Smooth muscle cell (in vitro differentiated cells): Measurements from ENCODE around the gene USP40. TPM values are rescaled to one million over a fixed set of nuclear protein-coding genes. Genes with fewer than 3 reads are reported as not detected.

ENCODE experiments used
- DNase-seq: peaks from one replicate; lab custom pipeline; 2025; ENCODE audit not compliant: unreplicated experiment; lab: John Stamatoyannopoulos, UW
- H2AFZ ChIP-seq: fragments of 200-600 bp; sonication (generic); 2 replicates; pipeline ENCODE4 v1.6.0; 2016; ENCODE audit warnings: antibody characterized with exemption, low read depth, mild to moderate bottlenecking
- H3F3A ChIP-seq: fragments of 200-600 bp; sonication (generic); 2 replicates; pipeline ENCODE4 v1.6.0; 2017; ENCODE audit warnings: antibody characterized with exemption, low read depth
- H3K27ac ChIP-seq: fragments of 200-600 bp; sonication (generic); 2 replicates; pipeline ENCODE4 v1.5.1; 2016; ENCODE audit warnings: low read depth, mild to moderate bottlenecking
- H3K27me3 ChIP-seq: fragments of 200-600 bp; sonication (generic); 2 replicates; pipeline ENCODE4 v1.6.1; 2016; ENCODE audit warnings: low read depth, mild to moderate bottlenecking
- H3K36me3 ChIP-seq: fragments of 200-600 bp; sonication (generic); 2 replicates; pipeline ENCODE4 v1.5.1; 2016; ENCODE audit warnings: low read depth
- H3K4me1 ChIP-seq: fragments of 200-600 bp; sonication (generic); 2 replicates; pipeline ENCODE4 v1.5.1; 2016; ENCODE audit warnings: low read depth
- H3K4me2 ChIP-seq: fragments of 200-600 bp; sonication (generic); 2 replicates; pipeline ENCODE4 v1.6.0; 2016; ENCODE audit warnings: mild to moderate bottlenecking
- H3K4me3 ChIP-seq: fragments of 200-600 bp; sonication (generic); 2 replicates; pipeline ENCODE4 v1.5.1; 2016; ENCODE audit warnings: mild to moderate bottlenecking
- H3K79me2 ChIP-seq: fragments of 200-600 bp; sonication (generic); 2 replicates; pipeline ENCODE4 v1.6.0; 2016; ENCODE audit warnings: low read depth, mild to moderate bottlenecking
- H3K9ac ChIP-seq: fragments of 200-600 bp; sonication (generic); 2 replicates; pipeline ENCODE4 v1.6.0; 2016; ENCODE audit warnings: low read depth
- H3K9me3 ChIP-seq: fragments of 200-600 bp; sonication (generic); replicated peaks from 2 replicates; pipeline ENCODE4 v1.5.1; 2016; ENCODE audit warnings: low read depth
- H4K20me1 ChIP-seq: fragments of 200-600 bp; sonication (generic); 2 replicates; pipeline ENCODE4 v1.6.0; 2016; ENCODE audit warnings: low read depth
- CTCF ChIP-seq: fragments of 200-600 bp; sonication (generic); IDR thresholded peaks from 2 replicates; pipeline ENCODE4 v1.5.1; 2017; ENCODE audit warnings: borderline replicate concordance, mild to moderate bottlenecking, antibody characterized with exemption; ENCODE audit not compliant: insufficient read depth, poor library complexity, severe bottlenecking
- WGBS: methylation state at CpG from one replicate; pipeline ENCODE4 v1.1.7; 2016; ENCODE audit warnings: low lambda C conversion rate; 5-methylcytosine and 5-hydroxymethylcytosine counted together
- polyA plus RNA-seq: library from polyadenylated mRNA; unstranded; fragments of >200 nt; fragmentation: Nextera tagmentation; extraction: Ambion mirVana; gene quantifications from 2 replicates; pipeline ENCODE4 v1.2.1, GENCODE V29; 2016
- total RNA-seq: library from RNA; depleted of rRNA; stranded (reverse); fragments of >200 nt; gene quantifications from 2 replicates; pipeline ENCODE4 v1.2.3, GENCODE V29; 2014

The USP40 gene
- total and polyA plus RNA-seq, 2 experiments from 2014 or later = 9.4 to 23.6 TPM

- H2AFZ ChIP-seq = no peak overlapping the region
- no peaks in the 10 kb centered on the region for H4K20me1 ChIP-seq
- H3K4me3 ChIP-seq = no peak overlapping the region
- peaks cover 11% of the 10 kb centered on the region for H3F3A ChIP-seq
- no peaks in the 10 kb centered on the region for H3K27me3 ChIP-seq
- H3K9ac ChIP-seq = no peak overlapping the region
- no peak overlapping the region for H3K4me2 ChIP-seq
- peaks cover 21% of the 10 kb centered on the region for H3K4me1 ChIP-seq
- DNase-seq = no peak
- WGBS = 98% methylated on average over 15 of the region's 15 CpGs
- H3K36me3 ChIP-seq = no peaks in the 10 kb centered on the region
- no peaks in the 10 kb centered on the region for H3K79me2 ChIP-seq
- no peak for TF ChIP-seq CTCF
- peak overlapping the region; percentile 95 for H3K27ac ChIP-seq
- H3K9me3 ChIP-seq = no peaks in the 10 kb centered on the region
Observed at GRCh38 chr2:233485726-233486125, 80.9 kb downstream of the USP40 start.

GRCh38 chr2:233482616-233483015 is 84.0 kb downstream of the USP40 start:
- H2AFZ ChIP-seq = no peak overlapping the region
- WGBS = 78% methylated on average over 5 of the region's 5 CpGs
- no peak overlapping the region for H3K4me2 ChIP-seq
- no peak overlapping the region for H3K27ac ChIP-seq
- H3K4me1 ChIP-seq = peaks cover 10% of the 10 kb centered on the region
- no peaks in the 10 kb centered on the region for H3F3A ChIP-seq
- no peaks in the 10 kb centered on the region for H3K9me3 ChIP-seq
- no peak for TF ChIP-seq CTCF
- no peaks in the 10 kb centered on the region for H4K20me1 ChIP-seq
- no peaks in the 10 kb centered on the region for H3K79me2 ChIP-seq
- H3K4me3 ChIP-seq = no peak overlapping the region
- no peaks in the 10 kb centered on the region for H3K36me3 ChIP-seq
- no peak overlapping the region for H3K9ac ChIP-seq
- H3K27me3 ChIP-seq = no peaks in the 10 kb centered on the region
- DNase-seq = no peak

- WGBS = 85% methylated on average over 22 of the region's 22 CpGs
- H3K27ac ChIP-seq = no peak overlapping the region
Observed at GRCh38 chr2:233481368-233482142, 85.0 kb downstream of the USP40 start.

More at GRCh38 chr2:233481368-233482142, 85.0 kb downstream of the USP40 start:
- H3K4me2 ChIP-seq = no peak overlapping the region
- H3F3A ChIP-seq = no peaks in the 10 kb centered on the region
- H3K4me1 ChIP-seq = peaks cover 2% of the 10 kb centered on the region
- no peaks in the 10 kb centered on the region for H3K79me2 ChIP-seq
- no peaks in the 10 kb centered on the region for H3K36me3 ChIP-seq
- H4K20me1 ChIP-seq = no peaks in the 10 kb centered on the region
- H3K9ac ChIP-seq = no peak overlapping the region
- no peak overlapping the region for H2AFZ ChIP-seq
- no peaks in the 10 kb centered on the region for H3K9me3 ChIP-seq
- no peak for DNase-seq
- no peak overlapping the region for H3K4me3 ChIP-seq
- TF ChIP-seq CTCF = no peak
- no peaks in the 10 kb centered on the region for H3K27me3 ChIP-seq
